GM23338 (cell line): ENCODE results near the gene CDR2.

Experiments used
- CTCF ChIP-seq, 2 experiments: fragments of 200-600 bp in 1 of 2; sonication (generic) in 1 of 2; conservative IDR thresholded peaks; 2 replicates each; pipeline versions ENCODE4 v1.5.1 to v1.6.1; 2016 to 2017; ENCODE audit warnings: antibody characterized with exemption in 2 of 2, low read depth in 2 of 2, mild to moderate bottlenecking in 2 of 2, moderate library complexity in 1 of 2
- EZH2 ChIP-seq: fragments of 200-600 bp; sonication (generic); IDR thresholded peaks from one replicate; pipeline ENCODE4 v1.8.0; 2017; ENCODE audit warnings: antibody characterized with exemption, mild to moderate bottlenecking, low read depth; ENCODE audit not compliant: unreplicated experiment
- EZH2phosphoT487 ChIP-seq: fragments of 200-600 bp; sonication (generic); IDR thresholded peaks from one replicate; pipeline ENCODE4 v1.8.1; 2018; ENCODE audit warnings: antibody characterized with exemption; ENCODE audit not compliant: unreplicated experiment
- POLR2AphosphoS5 ChIP-seq: IDR thresholded peaks from 2 replicates; pipeline ENCODE4 v1.6.1; 2016; ENCODE audit warnings: antibody characterized with exemption, low read depth
- REST ChIP-seq: IDR thresholded peaks from one replicate; pipeline ENCODE4 v1.6.1; 2018; ENCODE audit warnings: antibody characterized with exemption; ENCODE audit not compliant: unreplicated experiment
- ZNF331 ChIP-seq: fragments of 250-450 bp; sonication (Bioruptor Pico); IDR thresholded peaks from 2 replicates; pipeline ENCODE4 v1.5.0; 2020; ENCODE audit warnings: low read depth, mild to moderate bottlenecking, moderate library complexity

- no peak for TF ChIP-seq POLR2AphosphoS5
- no peak for TF ChIP-seq CTCF (conservative IDR thresholded peaks at IDR 0.05; ENCODE audit: low read depth in 2 of 2)
- TF ChIP-seq EZH2 = no peak
- TF ChIP-seq EZH2phosphoT487 = no peak
- TF ChIP-seq ZNF331 (CRISPR knock-in tag) = no peak
- no peak for TF ChIP-seq REST
These were observed 20.4 kb downstream of the CDR2 start for GRCh38 chr16:22353933-22354541.
